HG03103 (cell line): ENCODE data around the gene AMACR.

ENCODE experiments used
- ATAC-seq: cut with Tn5 transposase; IDR thresholded peaks from one replicate; pipeline ENCODE4 v1.9.1; 2021; ENCODE audit warnings: low read depth; ENCODE audit not compliant: unreplicated experiment

Gene AMACR

DNA sequence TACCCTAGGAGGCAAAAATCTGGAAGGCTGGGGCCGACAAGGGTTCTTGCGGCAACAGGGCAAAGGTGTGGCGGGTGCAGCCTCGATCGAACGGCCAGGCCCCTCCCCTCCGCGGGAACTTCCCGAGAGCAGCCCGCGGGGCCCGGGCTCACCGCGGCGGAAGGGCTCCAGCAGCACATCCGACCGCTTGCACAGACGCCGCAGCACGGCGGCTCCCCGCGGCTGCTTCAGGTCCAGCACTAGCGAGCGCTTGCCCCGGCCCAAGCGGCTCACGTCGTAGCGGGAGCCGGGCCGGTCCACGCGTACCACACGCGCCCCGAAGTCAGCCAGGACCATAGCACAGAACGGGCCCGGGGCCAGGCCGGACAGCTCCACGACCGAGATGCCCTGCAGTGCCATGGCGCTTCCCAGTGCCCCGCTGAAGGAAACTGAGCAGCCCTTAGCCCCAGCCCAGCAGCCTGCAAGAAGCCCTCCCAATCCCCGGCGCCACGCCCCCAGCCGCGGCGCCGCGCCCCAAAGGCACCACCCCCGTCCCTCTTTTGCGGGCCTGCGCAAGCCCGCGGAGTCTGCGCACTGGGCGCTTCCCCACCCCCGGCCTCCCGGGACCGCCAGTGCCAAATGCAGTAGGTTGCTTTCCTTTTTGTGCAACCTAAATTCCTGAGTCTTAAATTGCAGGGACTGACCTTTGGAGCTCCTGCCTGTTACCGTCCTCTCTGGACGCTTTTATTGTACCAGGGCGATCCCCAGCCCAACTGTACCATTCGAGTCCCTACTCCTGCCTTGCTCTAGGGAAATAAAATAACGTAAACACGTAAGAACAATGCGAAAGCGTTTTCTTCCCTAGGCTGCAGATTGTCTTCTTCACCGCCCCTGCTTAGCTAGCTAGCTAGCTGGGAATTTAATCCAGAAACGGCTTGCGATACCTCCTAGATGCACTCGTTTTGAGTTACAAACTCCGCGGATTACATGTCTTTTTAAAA lies at the start of gene AMACR:
TSS of gene AMACR (minus strand) at position 430 of the 980 bp plus-strand sequence. CDS start at position 399, 31 bp downstream.
- ATAC-seq: peak; percentile 86

DNA sequence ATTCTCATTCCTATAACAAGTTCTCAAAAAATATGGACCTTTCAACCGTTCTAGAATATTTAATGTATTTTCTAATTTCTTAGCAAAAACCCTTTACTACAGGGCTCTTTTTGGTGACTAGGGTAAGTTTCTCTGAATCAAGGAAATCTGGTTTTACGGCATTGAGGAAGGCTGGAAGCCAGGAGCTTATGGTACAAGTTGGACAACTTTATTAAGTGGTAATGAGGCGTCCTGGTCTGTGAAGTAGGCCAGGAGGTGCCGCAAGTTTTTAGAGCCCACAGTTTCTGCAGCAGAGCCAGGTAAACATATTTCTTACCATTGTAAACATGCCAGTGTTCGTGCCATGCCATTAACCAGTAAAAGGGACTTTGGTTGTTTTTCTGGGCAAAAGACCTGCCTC lies 49.7 kb upstream of the AMACR start:
- no peak for ATAC-seq

DNA sequence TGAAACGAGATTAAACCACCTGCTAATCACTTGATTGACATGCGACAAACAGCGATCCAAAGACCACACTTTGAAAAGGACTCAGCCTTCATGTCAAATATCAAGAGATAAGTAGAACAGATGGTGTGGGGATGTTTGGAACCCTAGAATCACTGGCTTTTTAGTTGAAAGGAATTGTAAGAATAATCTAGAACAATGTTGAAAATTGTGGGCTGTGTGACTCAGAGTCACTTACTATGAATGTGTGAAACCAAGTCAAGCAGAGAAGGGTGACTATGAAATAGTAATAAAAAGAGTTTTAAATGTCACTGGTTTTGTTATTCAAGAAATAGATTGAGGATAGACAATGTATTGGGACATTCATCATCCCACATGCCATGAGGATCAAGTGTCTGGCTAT lies 49.3 kb upstream of the AMACR start:
- ATAC-seq: no peak

DNA sequence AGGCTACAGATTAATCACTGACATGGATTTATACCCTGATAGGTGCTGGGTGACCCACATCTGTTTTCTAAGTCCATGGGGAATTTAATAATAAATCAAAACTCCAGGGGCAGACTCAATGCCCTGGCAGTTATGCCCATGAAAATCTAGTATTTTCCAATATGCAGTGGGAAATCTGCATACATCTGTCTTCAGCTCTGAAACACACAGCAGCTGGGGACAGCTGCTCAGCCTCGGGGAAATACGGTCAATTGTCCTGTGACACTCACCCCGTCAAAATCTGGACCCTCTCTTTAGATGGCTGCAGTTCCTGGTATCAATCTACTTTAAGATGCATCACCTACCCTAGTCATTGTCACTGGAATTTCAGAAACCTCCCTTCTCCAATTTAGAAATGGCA lies 47.8 kb upstream of the AMACR start:
- no peak for ATAC-seq

DNA sequence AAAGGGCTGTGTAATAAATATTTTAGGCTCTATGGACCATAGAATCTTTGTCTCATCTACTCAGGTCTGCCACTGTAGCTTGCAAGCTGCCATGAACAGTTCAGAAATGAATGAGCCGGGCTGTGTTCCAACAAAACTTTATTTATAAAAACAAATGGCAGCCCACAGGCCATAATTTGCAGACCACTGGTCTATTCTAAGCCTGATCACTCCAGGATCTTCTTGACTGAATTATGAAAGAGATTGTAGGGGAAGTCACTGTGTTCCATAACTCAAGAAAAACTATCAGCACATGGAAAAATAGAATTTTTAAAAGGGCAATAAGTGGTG lies 46.5 kb upstream of the AMACR start:
- ATAC-seq: no peak

DNA sequence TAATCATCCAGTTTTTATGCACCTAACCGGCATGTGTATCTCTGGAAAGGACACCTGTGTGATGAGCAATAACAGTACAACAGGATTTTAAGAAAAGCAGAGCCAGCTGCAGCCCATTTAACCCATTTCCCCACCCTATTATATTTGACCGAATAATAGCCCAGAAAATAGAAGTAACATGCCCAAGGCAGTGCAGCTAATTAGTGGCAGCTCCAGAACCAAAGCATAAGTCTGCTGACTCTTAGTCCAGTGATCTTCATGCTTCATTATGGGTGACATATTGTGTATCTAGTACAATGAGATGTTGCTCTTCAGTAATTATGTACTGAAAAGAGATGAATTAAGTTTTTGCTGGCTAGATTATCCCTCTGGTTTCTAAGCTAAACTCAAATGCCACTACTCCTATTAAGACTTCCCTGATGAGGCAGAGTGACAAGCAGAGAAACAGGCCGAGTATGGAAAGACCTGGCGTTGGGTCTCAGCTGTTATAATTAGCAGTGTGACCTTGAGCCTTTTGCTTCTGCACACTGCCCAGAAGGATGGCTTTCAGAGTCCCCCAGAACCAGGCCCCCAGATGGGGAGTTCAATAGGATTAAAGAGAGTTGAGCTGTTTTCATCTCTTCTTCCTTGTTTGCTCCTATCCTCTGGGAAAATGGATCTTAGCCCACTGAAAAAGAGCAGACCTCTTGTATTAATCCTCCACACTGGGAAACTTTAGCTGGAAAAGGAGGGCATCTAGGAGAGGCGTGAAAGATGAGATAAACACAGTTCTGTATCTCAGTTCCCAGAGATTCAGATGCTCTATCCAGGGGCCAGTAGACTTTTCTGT lies 45.9 kb upstream of the AMACR start:
- no peak for ATAC-seq

DNA sequence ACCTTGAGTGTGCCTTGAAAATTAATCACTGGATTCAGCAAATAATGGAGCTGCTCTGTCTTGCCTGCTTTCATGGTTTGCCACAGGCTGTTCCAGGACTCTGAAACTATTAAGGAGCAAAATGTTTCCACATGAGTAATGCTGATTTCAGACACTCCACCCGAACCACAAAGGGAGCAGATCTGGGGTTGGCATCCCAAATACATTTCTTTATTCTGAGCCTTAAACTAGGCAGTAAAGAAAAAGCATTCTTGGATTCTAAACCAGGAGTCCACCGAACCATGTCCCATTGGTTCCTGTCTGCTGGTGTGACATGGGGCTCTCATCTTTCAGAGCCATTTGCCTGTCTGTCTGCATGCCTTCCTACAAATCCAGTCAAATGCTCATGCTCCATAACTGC lies 45.3 kb upstream of the AMACR start:
- no peak for ATAC-seq

DNA sequence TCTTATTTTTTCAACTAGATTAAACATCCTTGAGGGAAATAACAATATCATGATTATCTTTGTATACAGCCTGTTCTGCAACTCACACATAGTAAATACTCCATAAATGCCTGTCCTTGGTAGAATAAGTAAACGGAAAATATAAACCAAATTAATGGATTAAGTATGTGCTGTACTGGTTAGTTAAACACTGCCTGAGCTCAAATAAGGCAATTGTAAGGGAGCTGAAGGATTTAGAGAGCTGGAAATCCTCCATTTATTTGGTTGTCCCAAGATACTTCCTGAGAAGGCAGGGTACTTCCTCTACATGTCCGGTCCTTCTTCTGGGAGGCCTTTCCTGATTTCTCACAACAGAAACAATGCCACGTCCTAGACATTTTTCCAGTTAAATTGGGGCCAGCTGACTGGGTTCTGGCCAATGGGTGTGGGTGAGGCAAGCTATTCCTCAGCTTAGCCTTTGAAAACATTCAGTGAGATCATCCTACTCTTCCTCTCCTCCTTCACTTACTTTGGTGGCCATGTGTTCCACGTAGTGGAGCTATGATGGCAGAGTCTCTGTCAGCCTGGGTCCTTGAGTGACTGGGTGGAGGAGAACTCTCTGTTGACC lies 43.6 kb upstream of the AMACR start:
- ATAC-seq: no peak

DNA sequence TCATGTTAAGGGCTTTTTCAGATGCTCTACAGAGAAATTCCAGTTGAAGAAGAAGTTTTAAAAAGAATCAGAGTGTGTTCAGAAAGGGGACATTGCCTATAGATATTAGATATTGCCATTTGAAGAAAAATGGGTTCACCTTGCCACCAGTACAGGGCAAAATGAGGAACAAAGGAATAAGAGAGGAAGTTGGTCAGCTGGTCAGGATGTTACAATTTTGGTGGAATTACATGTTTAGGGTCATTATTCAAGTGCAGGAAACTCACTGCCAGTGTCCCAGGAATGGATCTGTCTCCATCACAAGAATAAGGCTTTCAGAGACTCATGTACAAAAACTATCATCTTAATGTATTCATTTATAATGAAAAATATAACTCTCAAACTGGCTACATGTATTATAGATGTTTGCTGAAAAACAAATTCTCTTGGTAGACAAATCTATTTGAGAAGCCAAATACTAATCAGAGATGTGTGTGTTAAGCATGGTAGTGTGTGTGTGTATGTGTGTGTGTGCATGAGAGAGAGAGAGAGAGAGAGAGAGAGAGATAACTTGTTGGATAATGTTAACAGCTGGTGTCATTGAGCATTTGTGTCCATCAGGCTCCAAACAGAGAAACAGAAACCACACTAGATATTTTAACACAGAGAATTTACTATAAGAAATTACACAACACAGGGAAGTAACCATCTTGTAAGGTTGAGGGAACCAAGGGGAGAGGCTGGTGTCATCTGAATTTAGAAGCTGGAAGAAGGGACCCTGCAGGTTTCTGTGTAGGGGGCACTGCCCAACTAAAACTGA lies 40.1 kb upstream of the AMACR start:
- no peak for ATAC-seq

DNA sequence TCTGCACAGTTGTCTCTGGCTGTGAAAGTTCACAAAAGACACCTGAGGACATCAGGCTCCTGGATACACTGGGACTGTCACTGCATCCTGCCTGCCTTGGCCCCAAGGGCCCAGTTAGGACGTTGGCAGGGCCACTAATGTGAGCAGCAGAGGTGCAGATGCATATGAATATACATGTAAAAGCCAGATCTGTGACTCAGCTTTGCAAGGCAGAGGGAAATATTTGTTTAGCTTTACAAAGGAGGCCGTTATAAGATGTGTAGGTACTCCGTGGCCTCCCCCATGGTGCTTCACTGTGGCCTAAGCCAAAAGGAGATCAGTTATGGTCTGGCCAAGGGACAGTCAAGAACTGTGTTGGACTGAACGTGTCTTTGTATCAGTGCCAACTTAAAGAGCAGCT lies 39.3 kb upstream of the AMACR start:
- no peak for ATAC-seq

DNA sequence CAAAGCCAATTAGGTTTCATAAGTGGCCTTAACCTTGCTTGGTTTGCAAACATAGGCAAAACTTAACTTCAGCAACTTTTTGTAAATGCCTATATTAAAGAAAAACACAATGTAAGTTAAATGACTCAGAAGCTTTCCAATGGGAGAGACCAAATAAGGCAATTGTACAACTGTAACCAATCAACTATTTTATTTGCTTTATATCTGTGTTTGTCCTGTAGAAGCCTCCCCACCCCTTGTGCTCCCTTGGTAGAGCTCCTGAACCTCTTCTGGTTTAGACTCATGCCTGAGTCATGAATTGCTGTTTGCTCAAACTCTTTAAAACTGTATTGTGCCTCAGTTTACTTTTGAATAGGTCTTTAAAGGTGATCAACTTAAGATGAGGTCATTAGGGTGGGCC lies 38.1 kb upstream of the AMACR start:
- ATAC-seq: no peak

DNA sequence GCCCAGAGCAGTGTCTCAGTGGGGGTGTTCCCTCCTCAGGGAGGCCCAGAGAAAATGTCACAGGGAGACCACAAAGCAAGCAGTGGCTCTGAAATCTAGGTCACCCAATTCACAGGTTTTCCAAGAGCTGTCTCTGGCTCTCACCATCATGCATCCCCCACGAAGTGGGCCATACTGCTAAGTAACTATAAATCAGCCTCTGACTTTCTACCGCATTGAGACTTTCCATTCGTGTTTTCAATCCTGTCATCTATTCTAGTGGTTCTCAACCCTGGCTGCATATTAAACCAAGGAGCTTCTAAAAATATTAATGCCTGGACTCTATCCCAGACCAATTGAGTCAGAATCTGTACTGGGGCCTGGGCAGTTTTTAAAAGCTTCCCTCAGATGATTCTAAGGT lies 37.2 kb upstream of the AMACR start:
- no peak for ATAC-seq

DNA sequence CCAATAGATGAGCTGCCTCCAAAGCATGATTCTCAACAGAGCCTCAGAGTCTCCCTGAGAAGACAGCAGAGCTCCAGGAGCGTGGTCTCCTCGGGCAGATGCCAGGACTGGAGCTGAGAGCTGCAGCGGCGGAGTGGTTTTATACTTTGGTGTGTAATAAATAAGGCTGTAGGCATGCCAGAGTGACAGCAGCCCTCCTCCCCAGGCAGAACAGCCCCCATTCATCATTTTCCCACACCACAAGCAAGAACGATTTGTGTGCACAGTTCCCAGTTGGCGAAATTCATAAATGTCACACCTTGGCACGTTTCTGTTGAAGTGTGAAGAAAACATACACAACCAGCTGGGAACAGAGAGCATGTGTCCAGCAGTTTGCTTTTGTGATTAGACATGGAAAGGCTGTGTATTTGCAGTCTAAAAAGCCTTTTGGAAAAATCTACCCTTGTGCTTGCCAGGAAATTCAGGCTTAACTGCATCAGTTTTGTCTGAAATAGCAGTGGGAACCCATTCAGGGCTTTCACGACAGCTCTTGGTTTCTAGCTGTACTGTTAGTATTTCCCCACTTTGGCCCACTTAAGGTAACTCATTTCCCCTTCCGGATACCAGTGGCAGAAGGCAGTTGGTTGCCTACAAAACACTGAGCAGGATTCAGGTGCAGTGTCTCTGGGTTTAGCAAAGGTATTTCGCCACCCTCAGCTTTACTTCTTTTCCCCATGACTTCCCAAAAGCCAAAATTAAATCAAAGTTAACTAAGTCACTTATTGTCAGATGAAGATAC lies 35.4 kb upstream of the AMACR start, which contains the start of gene C1QTNF3:
TSS of gene C1QTNF3 (minus strand) at position 115 of the 778 bp plus-strand sequence. CDS start at position 27, 88 bp downstream.
- ATAC-seq: no peak

DNA sequence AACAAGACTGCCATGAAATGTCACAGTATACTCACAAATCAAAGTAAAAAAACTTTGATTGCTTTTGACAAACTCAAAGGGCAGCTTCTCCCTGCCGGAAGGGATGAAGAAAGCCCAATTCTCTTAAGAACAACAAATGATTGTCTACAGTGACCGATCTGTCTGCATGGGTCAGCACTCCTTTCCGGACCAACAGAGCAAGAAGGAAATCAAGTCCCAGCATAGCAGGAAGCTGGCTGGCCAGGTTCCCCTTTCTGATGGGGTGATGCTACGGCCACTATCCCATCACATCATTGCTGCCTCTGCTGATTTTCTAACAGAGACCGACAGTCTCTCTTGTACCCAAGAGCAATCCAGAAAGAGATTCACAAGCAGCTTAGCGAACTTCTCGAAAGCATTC lies 34.5 kb upstream of the AMACR start:
- no peak for ATAC-seq

DNA sequence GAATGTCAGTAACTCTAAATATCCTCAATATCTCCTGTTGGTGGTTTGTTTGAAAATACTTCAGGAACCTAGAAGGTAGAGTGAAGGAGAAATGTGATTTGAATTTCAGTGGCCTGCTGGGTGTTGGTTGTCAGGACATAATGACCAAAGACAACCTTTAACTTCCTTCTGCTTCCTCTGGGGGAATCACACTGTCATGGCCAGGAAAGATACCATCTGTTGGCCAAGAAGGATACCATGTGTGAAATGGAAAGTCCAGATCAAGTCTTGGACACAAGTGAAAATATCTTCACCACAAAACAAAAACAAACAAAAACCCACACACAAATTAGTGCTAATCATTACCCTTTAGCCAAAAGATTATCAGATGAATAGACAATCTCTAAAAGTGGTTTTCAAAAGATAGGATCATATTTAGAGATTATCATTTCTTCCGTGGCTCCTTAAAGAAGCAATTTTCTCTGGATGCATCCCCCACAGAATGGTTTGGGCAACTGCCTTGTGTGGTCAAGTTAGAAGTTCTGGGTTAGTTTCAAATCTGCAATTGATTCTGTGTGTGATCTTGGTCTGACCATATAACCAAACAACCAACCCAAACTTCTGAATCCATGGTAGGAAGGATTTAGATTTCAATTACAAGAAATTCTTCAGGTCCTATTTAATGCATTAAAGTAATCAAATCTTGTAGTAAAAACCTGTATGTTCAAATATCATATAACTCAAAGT lies 33.6 kb upstream of the AMACR start:
- ATAC-seq: no peak

DNA sequence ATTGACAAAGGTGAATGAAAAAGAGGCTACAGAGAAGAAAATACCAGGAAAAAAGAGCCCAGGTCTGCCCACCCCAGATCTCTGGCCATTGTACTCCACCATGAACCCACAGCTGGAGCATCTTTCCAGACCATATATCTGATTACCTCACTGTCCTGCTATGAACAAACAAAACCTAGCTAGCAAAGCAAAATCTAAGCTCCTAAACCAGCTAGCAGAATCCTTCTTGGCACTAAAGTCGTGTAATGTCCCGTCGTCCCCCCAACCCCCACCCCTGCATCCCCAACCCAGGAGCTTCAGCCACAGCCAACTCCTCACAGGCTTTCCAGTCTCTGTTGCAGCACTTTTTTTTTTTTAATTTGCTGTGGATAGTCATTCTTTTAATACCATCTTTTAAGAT lies 32.6 kb upstream of the AMACR start:
- ATAC-seq: no peak

DNA sequence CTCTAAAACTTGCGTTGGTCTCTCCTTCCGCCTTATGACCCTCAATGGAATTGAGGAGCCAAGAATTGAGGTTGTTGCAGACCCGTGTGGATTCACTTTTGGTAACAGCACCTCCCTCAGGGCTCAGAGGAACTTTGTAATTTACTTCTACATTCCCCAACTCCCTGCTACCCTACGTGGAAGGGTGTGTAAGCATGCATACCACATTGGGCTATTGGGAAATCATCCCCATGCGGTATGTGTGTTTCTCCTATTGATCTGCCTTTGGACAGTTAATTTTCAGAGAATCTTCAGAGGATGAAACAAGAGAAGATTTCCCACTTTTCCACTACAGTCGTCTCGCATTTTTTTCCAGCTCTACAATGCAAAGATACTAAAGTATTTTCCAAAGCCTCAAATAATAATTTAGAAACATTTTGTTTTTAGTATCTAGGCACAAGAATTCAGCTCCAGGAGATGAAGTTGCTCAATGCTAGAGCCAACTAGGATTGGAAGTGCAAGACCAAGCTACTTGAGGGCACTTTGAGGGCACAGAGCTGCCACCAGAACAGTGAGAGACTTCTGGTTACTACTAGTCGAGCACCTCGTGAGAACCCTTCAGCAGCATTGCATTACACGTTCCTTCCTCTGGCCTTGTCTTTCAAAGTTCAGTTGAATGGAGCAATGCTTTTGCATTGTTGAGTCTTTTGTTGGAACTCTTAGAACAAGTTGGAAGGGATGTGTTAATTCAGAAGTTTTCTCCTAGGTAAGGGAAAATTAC lies 31.7 kb upstream of the AMACR start:
- no peak for ATAC-seq

DNA sequence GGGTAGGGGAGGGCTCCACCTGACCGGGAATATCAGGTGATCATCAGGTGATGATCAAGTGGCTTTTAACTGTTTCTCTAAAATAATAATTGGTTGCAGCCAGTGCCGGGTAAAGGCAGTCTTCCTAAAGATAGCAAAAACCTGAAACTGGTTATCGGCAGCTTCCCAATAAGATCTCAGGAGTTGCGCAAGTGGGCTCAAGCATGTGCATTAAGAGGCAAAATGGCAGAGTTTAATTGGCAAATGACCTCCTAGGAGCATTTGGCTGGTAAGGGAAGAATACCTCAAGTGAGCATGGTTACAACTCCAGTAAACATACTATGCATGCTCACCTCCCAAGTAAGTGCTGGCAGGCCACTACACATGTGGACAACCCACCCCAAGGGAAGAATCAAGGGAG lies 31.0 kb upstream of the AMACR start:
- ATAC-seq: no peak
